HG02885 (cell line): Measurements from ENCODE around the gene WWC1.
A peak's percentile ranks its signal among the peaks of the same experiment; 100 is the strongest.

Experiments used
- ATAC-seq: cut with Tn5 transposase; IDR thresholded peaks from one replicate; pipeline ENCODE4 v1.9.1; 2021; ENCODE audit warnings: mild to moderate bottlenecking; ENCODE audit not compliant: unreplicated experiment, poor library complexity

WWC1 gene

GRCh38 chr5:168291342-168291963 lies at the start of gene WWC1:
Gene WWC1 (plus strand): TSS chr5:168291645. CDS start chr5:168292153, 508 bp downstream.
- ATAC-seq = peak; percentile 77

DNA sequence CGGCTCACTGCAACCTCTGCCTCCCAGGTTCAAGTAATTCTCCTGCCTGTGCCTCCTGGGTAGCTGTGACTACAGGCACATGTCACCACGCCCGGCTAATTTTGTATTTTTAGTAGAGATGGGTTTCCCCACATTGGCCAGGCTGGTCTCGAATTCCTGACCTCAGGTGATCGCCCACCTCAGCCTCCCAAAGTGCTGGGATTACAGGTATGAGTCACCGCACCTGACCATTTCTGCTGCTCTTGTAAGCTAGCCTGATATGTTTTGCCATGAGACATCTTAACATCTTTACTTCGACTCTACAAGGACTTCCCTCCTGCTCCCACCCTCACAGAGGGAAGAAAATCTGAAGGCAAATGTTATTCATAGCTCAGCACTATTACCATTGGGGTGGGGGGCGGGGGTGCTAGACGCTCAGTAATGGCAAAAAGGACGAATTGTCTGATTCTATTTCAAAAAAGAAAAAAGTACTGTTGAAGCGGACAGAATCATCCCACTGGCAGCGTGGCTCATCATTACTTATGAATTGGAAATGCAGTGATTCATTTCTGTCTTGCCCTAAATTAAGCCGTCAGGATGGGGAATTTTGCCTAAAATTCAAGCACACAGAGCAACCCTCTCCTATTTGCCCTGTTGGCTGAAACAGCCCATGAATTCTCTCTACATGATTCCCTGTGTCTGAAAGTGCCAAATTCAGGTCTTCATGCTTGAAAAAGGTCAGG lies 46.4 kb upstream of the WWC1 start:
- ATAC-seq = no peak

- no peak for ATAC-seq
Measured at GRCh38 chr5:168249923-168250322, 41.5 kb upstream of the WWC1 start.

- ATAC-seq = no peak
Measured at GRCh38 chr5:168251259-168251658, 40.2 kb upstream of the WWC1 start.

- no peak for ATAC-seq
Measured at GRCh38 chr5:168254013-168254693, 37.3 kb upstream of the WWC1 start.

DNA sequence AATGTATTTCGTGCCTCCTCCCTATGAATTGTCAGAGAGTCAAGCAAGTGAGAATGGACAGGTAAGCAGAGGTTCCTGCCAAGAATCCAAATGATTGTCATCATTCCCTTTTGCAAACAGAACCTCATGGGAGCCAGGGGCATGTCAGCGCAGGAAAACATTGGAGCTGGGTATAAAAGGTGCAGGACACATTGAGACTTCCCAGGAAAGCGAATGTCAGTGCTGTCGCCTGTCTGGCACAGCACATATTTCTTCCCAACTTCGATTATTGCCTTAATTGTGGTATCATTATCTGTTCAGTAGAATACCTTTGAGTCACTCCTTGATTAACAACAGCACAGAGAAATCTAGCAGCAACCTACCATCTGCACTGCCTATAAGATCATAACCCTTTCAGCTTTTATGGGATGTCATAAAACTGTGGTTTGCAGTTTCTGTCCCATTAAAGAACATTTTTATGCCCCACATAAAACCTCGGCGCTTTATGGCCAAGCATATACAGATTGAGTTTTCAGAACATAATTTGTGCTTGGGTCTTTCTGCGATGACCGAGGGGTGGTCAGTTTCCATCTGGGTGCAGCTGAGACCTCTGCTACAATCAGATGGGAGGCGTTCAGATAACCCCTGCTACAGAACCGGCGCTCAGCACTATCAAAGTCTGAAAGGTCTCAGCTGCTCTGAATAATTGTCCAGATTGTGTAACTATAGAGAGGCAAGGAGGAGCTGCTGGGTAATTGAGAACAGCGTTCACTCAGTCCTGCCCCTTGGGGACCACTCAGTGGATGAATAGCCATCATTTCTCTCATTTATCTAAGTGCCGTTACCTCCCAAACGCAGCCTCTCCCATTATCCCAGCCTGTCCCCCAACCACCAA lies 30.9 kb upstream of the WWC1 start:
- no peak for ATAC-seq

- ATAC-seq = no peak
Measured at GRCh38 chr5:168261227-168261571, 30.2 kb upstream of the WWC1 start.

DNA sequence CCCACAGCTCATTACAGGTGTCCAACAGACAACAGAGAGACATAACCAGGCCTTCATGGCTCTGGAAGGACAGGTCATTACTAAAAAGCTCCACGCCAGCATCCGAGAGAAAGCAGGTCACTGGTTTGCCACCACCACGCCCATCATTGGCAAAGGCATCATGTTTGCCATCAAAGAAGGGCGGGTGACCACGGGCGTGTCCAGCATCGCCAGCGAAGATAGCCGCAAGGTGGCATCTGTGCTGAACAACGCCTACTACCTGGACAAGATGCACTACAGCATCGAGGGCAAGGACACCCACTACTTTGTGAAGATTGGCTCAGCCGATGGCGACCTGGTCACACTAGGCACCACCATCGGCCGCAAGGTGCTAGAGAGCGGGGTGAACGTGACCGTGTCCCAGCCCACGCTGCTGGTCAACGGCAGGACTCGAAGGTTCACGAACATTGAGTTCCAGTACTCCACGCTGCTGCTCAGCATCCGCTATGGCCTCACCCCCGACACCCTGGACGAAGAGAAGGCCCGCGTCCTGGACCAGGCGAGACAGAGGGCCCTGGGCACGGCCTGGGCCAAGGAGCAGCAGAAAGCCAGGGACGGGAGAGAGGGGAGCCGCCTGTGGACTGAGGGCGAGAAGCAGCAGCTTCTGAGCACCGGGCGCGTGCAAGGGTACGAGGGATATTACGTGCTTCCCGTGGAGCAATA lies 29.3 kb upstream of the WWC1 start:
- no peak for ATAC-seq

GRCh38 chr5:168263121-168263520 lies 28.3 kb upstream of the WWC1 start:
- no peak for ATAC-seq

DNA sequence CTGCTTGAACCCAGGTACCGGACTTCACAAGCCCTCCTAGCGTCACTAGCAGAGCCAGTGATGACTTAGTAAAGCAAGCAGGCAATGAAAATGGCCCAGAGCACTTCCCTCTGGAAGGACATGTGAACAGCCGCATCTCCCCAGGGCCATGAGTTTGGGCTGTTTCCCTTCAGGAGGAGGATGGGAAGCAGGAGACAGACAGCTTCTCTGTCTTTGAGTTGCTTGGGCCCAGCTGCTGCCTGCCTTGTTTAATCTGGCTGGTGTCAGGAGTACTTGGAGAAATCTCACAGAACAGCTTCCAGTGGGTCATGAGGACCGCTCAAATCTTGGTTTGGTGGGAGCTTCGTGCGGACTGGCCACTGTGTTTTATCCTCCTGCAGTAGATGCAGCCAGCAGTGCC lies 25.4 kb upstream of the WWC1 start:
- ATAC-seq = no peak

GRCh38 chr5:168268949-168269936 lies 22.2 kb upstream of the WWC1 start:
- ATAC-seq = peak; percentile 88

GRCh38 chr5:168269937-168270330 lies 21.5 kb upstream of the WWC1 start:
- no peak for ATAC-seq

DNA sequence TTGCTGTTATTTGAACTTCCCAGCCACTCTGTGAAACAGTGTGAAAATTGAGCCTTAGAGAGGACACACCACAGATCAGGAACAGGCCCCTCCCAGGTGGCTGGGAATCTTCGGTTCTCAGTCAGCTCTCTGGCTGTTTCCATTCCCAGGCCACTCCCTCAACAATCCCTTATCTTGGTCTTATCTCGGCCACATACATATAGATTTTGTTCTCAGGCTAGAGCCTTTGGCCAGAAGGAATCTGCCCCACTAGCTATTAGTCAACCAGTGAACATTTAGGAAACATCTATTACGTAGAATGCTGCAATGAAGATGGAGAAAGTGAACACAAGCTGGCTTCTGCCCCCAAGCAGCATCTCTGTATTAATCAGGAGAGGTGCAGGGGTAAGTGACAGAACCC lies 21.0 kb upstream of the WWC1 start:
- ATAC-seq = no peak

- no peak for ATAC-seq
Measured at GRCh38 chr5:168273056-168273980, 18.1 kb upstream of the WWC1 start.

DNA sequence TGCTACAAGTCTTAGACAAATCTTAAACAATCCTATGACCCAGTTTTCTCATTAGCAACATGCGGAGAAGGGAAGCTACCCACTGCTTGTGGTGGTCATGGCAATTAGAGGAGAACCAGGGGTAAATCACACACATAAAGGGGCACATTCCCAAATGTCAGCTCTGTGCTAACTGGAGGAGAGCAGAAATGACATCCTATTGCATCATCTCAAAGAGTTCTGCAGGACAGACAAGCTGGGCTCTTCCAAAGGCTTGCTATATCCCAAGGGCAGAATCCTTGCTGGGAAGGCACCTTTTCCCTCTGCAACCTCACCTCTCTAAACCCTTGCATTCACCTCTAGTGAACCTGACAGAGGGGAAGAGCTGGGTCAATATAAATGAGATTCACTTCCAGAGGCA lies 17.0 kb upstream of the WWC1 start:
- no peak for ATAC-seq

- no peak for ATAC-seq
Measured at GRCh38 chr5:168275940-168276339, 15.5 kb upstream of the WWC1 start.

- ATAC-seq = no peak
Measured at GRCh38 chr5:168282120-168282519, 9.3 kb upstream of the WWC1 start.

DNA sequence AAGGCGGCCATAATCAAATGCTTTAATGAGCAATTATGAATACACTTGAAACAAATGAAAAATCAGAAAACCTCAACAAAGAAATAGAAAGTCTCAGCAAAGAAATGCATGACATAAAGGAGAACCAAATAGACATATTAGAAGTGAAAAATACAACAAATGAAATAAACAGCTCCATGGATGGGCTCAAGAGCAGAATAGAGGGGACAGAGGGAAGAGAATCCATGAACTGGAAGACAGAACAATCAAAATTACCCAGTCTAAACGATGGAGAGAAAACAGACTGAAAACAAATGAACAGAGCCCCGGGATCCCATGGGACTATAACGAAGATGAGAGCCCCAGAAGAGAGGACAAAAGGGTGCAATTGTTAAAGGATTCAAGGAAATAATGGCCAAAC lies 6.6 kb upstream of the WWC1 start:
- ATAC-seq = no peak
